Measurements from ENCODE around the gene PRR36. TPM values are rescaled to one million over a fixed set of nuclear protein-coding genes. Genes with fewer than 3 reads are reported as not detected.
"Not testable (repeated sequence)": the region's sequence is repeated elsewhere in the genome, so short reads cannot be mapped to it uniquely, and the experiment has no call there.

Gene PRR36
- total RNA-seq = 0.15 TPM
- long read RNA-seq, partial matches to known transcripts = 0 of 2 reads
- long read RNA-seq, other reads (novel, unspliced or antisense) = 2 of 2 reads

DNA sequence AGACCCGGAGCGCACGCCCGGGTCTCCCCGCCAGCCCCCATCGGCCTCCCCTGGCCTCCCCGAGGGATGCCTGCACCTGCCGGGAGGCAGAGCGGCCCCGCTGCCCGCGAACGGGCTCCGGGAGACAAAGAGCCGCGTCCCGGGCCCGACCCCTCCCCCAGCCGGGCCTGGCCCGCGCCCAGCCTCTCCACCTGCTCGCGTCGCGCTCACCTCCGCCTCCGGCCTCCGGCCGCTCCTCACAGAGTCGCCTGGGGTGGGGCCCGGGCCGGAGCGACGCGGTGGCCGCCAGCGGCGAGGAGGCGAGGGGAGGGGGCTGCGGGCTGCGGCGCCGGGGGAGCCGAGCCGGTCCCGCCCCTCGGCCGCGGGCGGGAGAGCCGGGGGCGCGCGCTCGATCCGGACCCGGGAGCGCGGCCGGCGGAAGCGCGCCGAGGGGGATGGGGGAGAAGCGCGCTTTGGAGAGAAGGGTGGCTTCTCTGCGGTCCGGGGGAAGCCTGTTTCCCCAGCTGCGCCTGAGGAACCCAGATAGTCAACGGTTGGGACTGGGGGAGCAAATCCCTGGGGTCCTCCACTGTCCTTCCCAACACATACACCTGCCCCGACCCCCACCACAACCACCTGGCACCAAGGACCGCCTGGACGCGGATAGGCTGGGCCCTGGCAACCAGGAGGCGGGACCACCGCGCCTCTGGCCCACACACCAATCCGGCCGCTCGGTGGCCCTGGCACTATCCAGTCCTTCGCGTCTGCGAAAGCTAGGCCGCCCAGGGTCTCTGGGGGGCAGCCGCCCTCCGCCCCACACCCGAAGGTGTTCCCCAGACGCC, at the start of gene PRR36:
TSS of gene PRR36 (minus strand) at position 315 of the 821 bp plus-strand sequence. CDS start 701 bp downstream, outside the sequence.
- peak; percentile 71 for DNase-seq
- intact Hi-C loops (cut with micrococcal nuclease) = no loop called here
- peak; percentile 20 for ATAC-seq

DNA sequence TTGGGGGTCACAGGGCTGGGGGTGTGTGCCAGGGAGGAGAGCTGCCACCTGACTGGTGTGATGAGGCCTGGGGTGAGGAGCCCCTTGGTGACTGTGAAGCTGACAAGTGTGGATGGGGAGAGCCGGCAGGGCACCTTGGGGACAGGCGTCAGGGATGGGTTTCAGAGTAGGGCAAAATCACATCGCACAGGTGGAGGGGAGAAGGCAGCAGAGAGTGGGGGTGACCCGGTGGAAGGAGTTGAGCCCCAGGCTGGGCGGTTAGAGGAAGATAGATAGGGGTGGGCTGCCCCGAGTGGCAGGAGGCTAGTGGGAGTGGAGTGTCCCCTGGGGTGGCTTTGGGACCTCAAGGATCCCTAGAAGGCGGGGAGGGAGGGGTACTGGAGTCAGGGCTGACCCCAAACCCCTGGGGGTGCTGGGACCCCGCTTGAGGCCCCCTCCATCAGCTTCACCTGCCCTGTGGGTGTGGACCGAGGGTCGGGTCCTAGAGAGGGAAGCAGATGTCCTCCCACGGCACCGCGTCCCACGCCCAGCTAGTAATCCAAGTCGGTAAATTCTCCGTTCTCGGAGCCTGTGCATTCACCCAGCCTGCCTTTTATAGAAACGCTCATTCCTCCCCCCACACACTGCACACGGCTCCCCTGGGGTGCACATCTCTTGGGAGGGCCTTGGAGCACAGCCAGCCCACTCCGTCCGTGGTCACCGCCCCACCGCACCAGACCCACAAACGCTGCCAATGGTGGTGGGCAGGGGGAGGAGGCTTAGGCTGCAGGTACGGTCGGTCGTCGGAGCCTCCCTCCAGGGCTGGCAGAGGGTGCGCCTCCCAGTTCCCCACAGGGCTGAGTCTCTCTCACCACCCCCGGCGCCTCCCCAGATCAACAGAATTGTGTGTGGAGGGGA, 49.4 kb upstream of the PRR36 start:
- ATAC-seq = no peak
- intact Hi-C loops (cut with micrococcal nuclease) = no loop called here
- no peak for DNase-seq

DNA sequence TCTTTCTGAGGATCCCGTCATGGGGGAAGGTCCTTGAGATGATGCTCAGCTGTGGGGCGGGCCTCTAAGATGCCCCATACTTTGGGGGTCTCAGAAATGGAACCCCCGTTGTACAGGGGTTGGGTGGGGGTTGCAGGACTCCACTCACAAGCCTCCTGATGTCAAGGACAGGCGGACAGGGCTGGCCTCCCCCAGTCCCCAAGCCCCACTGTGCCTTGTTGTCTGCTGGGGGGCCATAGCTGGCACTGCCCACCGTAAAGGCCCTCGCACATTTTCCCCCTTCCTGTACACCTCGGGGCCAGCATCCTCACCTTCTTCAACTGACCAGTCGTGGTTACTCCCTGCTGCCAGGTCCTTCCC, 48.6 kb upstream of the PRR36 start:
- ATAC-seq (no peak), DNase-seq (no peak)
- intact Hi-C loops (cut with micrococcal nuclease) = no loop called here

DNA sequence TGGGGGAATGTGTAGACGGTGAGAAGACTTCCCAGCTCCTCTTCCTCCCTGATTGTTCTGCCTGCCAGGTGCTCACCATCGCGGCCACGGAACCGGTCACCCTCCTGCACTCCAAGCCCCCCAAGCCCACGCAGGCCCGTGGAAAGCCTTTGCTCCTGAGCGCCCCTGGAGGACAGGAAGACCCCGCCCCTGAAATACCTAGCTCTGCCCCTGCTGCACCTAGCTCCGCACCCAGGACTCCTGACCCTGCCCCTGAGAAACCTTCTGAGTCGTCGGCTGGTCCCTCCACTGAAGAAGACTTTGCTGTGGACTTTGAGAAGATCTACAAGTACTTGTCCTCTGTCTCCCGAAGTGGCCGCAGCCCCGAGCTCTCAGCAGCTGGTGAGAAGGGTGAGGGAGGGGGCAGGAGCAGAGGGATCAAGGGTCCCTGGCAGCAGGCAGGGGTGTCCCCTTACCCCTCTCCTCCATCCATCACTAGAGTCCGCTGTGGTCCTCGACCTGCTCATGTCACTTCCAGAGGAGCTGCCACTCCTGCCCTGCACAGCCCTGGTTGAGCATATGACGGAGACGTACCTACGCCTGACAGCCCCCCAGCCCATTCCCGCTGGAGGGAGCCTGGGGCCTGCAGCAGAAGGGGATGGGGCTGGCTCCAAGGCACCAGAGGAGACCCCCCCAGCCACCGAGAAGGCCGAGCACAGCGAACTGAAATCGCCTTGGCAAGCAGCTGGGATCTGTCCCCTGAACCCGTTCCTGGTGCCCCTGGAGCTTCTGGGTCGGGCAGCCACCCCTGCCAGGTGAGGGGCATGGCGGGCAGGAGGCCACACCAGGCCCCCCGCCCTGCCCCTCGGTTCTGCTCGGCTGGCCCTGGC, 48.0 kb upstream of the PRR36 start:
- intact Hi-C loops (cut with micrococcal nuclease) = no loop called here
- DNase-seq = no peak
- ATAC-seq = no peak

DNA sequence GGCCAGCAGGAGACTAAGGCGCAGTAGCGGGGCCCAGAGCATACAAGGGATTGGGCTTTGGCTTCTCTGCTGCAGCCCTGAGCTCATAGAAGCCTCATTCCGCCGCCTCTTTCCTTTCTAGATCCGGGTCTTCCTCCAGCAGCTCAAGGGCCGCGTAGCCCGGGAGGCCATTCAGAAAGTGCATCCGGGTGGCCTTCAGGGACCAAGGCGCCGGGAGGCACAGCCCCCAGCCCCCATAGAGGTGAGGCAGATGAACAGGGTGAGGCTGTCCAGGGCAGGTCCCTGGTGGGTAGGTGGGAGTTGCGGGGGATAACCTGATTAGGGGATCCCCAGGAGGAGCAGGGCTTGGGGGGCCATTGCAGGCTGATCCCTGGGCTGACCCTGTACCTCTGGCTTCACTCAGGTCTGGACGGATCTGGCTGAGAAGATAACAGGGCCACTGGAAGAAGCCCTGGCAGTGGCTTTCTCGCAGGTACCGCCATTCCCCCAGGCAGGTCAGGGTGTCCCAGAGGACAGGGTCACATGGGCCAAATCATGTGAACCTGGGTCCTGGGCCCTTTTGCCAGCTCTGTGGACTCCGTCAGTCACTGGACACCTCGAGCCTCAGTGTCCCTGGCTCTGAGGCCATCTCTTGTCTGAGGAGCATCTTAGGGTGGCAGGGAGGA, 47.2 kb upstream of the PRR36 start:
- no peak for ATAC-seq
- no peak for DNase-seq
- intact Hi-C loops (cut with micrococcal nuclease) = no loop called here

DNA sequence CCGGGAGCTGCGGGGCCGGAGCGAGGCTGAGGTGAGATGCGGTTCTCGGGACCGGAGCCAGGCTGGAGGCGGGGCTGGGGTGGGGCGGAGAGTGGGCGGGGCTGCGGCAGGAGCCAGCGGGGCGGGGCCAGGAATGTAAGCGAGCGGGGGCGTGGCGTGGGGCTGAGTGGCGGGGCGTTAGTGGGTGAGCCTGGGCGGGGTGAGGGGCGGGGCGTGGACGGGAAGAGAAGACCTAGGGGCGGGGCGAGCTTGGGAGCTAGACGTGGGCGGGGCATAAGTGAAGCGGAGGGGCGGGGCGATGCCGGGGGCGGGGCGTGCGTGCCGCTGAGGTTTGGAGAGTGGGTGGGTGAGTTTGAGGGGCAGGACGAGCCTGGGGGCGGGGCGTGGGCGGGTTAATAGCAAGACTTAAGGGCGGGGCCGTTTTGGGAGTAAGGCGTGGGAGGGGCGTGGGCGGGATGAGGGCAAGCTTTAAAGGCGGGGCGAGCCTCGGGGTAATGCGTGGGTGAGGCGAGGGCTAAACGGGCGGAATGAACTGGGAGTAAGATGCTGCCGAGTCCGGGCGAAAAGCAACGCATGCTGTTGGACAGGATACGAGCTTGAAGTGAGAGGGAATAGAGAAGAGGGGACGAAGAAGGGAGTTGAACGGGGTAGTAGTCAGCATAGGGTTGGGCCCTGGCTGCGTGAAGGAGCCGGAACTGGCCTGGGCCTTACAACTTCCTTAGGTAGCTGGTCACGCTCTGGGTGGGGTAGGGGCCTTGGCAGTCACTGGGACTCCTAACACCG, 46.5 kb upstream of the PRR36 start:
- DNase-seq (peak; percentile 100), ATAC-seq (peak; percentile 84)
- intact Hi-C loops (cut with micrococcal nuclease) = no loop called here

DNA sequence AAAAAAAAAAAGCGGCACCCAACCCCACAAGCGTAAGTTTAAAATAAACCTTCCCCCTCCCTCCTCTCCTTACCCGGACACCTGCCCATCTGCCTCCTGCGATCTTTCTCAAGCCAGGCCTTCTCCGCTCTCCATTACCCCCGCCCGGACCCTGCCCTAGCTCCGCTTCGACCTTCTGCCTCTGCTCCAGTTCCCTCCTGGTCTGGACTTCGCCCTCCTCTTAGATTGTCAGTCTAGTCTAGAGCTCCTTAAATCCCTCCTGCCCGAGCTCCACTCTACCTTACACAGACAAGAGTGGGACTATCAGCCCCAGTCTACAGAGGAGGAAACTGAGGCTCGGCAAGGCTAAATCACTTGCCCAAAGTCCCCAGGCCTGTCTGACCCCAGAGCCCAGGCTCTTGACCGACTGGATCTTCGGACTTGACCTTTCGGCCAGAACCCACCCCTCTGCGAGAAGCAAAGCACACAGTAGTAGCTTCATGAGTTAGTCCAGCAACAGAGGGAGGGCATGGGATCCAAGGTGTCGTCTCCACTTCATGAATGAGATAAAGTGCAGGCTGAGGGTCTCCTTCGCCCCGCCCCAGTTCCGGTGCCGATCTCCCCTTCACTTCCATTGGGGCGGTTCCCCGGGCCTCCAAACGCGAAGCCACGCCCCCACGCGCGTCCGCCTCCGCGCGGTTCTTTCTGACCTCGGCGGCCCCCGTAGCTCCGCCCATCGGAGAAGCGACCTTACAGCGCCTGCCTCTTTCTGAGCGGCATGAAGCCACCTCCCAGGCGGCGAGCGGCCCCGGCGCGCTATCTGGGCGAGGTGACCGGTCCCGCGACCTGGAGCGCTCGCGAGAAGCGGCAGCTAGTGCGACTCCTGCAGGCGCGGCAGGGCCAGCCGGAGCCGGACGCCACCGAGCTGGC, 45.7 kb upstream of the PRR36 start, which contains the start of gene SNAPC2:
TSS of gene SNAPC2 (plus strand) at position 729 of the 909 bp plus-strand sequence. CDS start at position 758, 29 bp downstream.
- peak; percentile 99 for DNase-seq
- intact Hi-C loops (cut with micrococcal nuclease) = no loop called here
- peak; percentile 72 for ATAC-seq

DNA sequence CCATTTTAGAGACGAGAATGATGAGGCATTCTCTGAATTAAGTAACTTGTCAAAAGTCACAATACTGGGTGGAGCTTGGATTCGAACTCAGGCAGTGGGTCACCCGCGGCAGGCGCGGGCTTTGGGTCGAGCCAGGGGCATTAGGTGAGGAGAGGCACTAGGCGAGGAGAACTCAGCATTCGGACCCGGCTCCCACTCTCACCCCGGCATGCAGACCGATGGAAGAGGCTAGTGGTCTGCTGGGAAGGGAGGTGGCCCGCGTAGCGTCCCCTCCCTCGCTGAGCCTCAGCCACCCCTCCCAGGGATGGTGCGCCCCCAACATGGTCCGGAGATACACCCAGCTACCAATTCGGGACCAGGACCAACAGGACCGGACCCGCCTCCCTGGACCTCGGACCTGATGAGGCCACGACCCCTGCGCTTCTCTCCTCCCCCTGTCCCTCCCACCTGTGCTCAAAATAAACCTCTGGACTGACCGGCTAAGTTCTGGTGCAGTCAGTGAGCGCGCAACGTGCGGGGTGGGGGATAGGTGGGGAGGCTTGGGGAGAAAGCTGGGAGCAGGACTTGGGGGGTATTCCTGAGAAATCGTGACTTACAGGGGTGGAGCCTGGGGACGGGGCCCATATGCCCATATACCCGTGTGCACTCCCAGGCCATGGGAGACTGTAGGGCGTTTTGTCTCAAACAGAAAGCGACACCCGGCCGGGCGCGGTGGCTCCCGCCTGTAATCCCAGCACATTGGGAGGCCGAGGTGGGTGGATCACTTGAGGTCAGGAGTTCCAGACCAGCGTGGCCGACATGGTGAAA, 44.6 kb upstream of the PRR36 start:
- intact Hi-C loops (cut with micrococcal nuclease) = no loop called here
- DNase-seq (no peak), ATAC-seq (no peak)

DNA sequence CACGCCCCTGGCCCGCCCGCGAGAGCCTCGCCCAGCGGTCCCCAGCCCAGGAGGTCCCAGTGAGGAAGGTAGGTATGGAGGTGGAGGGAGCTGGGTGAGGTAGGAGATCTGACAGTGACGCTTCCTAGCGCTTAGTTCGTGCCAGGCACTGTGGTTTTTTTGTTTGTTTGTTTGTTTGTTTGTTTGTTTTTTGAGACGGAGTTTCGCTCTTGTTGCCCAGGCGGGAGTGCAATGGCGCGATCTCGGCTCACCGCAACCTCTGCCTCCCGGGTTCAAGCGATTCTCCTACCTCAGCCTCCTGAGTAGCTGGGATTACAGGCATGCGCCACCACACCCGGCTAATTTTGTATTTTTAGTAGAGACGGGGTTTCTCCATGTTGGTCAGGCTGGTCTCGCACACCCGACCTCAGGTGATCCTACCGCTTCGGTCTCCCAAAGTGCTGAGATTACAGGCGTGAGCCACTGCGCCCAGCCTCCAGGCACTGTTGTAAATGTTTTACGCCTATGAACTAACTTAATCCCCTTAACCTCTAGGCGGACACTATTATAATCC, 43.9 kb upstream of the PRR36 start:
- intact Hi-C loops (cut with micrococcal nuclease); ATAC-seq; DNase-seq: not testable (repeated sequence)

DNA sequence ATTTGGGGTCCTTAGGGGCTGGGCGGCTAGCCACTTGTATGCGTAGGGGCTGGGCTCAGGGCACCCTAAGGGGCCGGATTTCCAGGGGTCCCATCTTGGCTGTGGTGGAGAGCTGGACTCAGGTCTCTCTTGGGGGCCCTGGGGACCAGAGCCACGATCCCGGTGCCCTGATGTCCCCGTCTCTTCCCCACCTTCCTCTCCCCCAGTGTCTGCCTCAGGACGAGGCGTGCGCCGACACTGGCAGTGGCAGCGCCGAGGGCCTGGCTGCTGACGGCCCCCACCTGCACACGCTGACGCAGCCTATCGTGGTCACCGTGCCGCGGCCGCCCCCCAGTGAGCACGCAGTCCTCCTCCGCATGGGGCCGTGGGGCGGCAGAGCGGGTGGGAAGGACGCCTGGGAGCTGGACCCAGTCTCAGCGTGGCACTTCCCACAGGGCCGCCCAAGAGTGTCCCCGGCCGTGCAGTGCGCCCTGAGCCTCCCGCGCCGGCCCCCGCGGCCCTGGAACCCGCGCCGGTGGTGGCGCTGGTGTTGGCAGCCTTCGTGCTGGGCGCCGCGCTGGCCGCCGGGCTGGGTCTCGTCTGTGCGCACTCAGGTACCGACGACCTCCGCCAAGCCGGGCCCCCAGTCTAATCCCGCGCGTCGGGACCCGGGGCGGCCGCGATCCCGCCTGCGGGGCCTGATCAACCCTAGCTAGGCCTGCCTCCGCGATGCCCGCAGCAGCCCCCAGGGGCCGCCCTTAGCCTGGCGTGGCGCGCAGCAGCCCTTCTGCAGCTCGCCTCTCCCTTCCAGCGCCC, 43.3 kb upstream of the PRR36 start:
- DNase-seq = peak; percentile 77
- intact Hi-C loops (cut with micrococcal nuclease) = no loop called here
- peak; percentile 17 for ATAC-seq

DNA sequence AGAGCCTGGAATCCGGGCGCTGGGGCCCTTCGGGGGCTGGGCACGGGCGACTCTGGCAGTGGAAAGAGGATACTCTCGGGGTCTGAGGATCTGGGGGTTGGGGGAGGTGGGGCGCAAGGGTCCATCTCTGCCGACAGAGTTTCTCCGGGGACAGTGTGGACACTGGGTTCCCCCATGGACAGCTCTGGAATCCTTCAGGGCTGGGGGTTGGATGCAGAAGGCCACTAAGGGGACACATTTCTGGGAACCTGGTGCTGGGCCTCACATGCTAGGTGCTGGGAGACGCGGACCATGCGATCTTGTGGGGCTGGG, 42.7 kb upstream of the PRR36 start:
- no peak for ATAC-seq
- no peak for DNase-seq
- intact Hi-C loops (cut with micrococcal nuclease) = no loop called here

DNA sequence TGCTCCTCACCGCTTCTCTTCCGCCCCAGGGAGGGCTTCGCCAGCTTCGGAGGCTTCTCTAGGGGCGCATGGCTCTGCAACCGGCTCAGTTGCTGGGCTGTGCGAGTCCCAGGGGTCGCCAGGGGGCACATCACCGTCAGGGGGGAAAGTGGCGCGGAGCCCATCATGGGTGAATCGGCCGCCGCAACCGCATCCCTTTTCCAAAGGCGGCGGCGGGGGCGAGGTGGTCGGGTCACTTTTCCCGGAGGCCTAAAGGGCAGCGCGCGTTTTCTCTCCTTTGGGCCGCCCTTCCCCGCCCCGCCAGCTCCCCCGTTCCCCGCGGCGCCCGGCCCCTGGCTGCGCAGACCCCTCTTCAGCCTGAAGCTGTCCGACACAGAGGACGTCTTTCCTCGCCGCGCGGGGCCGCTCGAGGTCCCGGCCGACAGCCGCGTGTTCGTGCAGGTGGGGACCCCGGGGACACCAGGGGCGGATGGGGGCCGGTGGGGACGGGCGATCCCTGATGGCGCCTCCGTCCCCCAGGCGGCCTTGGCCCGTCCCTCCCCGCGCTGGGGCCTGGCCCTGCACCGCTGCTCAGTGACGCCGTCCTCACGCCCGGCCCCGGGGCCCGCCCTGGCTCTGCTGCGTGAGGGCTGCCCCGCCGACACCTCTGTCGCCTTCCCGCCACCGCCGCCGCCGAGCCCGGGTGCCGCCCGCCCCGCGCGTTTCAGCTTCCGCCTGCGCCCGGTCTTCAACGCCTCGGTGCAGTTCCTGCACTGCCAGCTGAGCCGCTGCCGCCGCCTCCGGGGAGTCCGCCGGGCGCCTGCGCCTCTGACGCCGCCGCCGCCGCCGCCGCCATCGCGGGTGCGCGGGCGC, 42.1 kb upstream of the PRR36 start:
- DNase-seq (peak; percentile 54), ATAC-seq (no peak)
- intact Hi-C loops (cut with micrococcal nuclease) = no loop called here

DNA sequence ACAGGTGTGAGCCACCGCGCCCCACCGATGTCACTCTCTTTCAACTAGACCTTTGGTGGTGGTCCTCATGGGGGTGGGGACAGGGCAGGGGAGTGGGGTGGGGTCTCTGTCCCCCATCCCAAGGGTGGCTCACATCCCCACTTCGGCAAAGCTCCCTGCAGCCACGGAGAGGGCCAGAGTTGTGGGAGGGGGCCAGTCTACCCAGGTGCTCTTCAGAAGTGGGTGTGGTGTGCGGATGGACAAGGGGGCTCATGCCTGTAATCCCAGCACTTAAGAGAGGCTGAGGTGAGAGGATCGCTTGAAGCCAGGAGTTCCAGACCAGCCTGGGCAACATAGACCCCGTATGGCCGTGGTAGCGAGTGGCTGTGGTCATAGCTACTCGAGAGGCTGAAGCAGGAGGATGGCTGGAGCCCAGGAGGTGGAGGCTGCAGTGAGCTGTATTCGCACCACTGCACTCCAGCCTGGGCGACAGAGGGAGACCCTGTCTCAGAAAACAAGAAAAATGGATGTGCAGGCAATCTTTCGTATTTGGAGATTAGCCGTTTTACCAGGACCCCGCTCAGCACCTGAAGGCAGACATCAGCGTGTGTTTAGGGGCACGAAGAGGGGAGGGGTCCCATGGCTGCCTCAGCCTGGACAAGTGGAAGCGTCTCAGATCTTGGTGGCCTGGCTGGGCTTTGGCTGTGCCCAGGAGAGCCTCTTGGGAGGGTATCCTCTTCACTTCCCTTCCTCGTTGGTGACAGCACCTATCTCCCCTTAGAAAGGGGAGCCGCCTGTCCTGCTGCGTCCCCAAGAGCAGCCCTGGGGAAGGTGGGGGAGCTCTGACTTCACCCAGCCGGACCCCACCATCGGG, 41.3 kb upstream of the PRR36 start:
- no peak for DNase-seq
- intact Hi-C loops (cut with micrococcal nuclease) = no loop called here
- no peak for ATAC-seq

All from left ventricle myocardium superior (tissue), 1 donor.